Fibroblast of lung (primary cell): ENCODE results near the gene TBRG1. TPM values are rescaled to one million over a fixed set of nuclear protein-coding genes. Genes with fewer than 3 reads are reported as not detected.

Source experiments
- DNase-seq, 2 donors: peaks; one replicate each; pipeline versions ENCODE4 v3.0.0 to v3.0.0-alpha.2; 2010; ENCODE audit warnings: low read depth in 2 of 2
- H2AFZ ChIP-seq: 2 replicates; pipeline ENCODE4 v1.5.1; 2012; ENCODE audit warnings: low read length, control low read depth, inconsistent platforms
- H3K27ac ChIP-seq: 2 replicates; pipeline ENCODE4 v1.5.1; 2011; ENCODE audit warnings: low read length, control low read depth; ENCODE audit not compliant: insufficient read depth
- H3K27me3 ChIP-seq: 2 replicates; pipeline ENCODE4 v1.5.1; 2011; ENCODE audit warnings: mild to moderate bottlenecking, low read length; ENCODE audit not compliant: control insufficient read depth, insufficient read depth
- H3K36me3 ChIP-seq: 2 replicates; pipeline ENCODE4 v1.5.1; 2011; ENCODE audit warnings: low read length; ENCODE audit not compliant: control insufficient read depth, insufficient read depth
- H3K4me1 ChIP-seq: 2 replicates; pipeline ENCODE4 v1.5.1; 2011; ENCODE audit warnings: low read length; ENCODE audit not compliant: control insufficient read depth, insufficient read depth; ENCODE audit errors: extremely low read depth
- H3K4me2 ChIP-seq: 2 replicates; pipeline ENCODE4 v1.5.1; 2011; ENCODE audit warnings: low read length, control low read depth; ENCODE audit not compliant: insufficient read depth; ENCODE audit errors: extremely low read depth
- H3K4me3 ChIP-seq, 4 experiments: fragments of 200-600 bp in 1 of 4; sonication (generic) in 1 of 4; replicated peaks in 1 of 4; 2 replicates each; pipeline ENCODE4 v1.5.1; 2011 to 2016; ENCODE audit warnings: low read length in 4 of 4, low read depth in 3 of 4, mild to moderate bottlenecking in 3 of 4, control low read depth in 2 of 4, inconsistent platforms in 1 of 4, mixed read lengths in 1 of 4; ENCODE audit not compliant: insufficient read depth in 1 of 4; ENCODE audit errors: control extremely low read depth in 1 of 4
- H3K79me2 ChIP-seq: 2 replicates; pipeline ENCODE4 v1.5.1; 2012; ENCODE audit warnings: mild to moderate bottlenecking, low read length, inconsistent platforms; ENCODE audit not compliant: control insufficient read depth, insufficient read depth
- H3K9ac ChIP-seq: 2 replicates; pipeline ENCODE4 v1.5.1; 2011; ENCODE audit warnings: mild to moderate bottlenecking, low read length, control low read depth; ENCODE audit not compliant: insufficient read depth
- H3K9me3 ChIP-seq: 2 replicates; pipeline ENCODE4 v1.5.1; 2012; ENCODE audit warnings: low read depth, low read length; ENCODE audit not compliant: control insufficient read depth, insufficient read depth
- H4K20me1 ChIP-seq: 2 replicates; pipeline ENCODE4 v1.5.1; 2011; ENCODE audit warnings: low read length; ENCODE audit not compliant: control insufficient read depth, insufficient read depth; ENCODE audit errors: extremely low read depth
- EZH2 ChIP-seq: IDR thresholded peaks from 2 replicates; pipeline ENCODE4 v1.5.1; 2012; ENCODE audit warnings: low read length, control low read depth, mild to moderate bottlenecking; ENCODE audit errors: missing control alignments
- polyA plus RNA-seq, 2 donors: library from polyadenylated mRNA; depleted of rRNA in 1 of 2; stranded (reverse) in 1 of 2; unstranded in 1 of 2; fragments of >200 nt; gene quantifications; 2 replicates each; pipeline ENCODE4 v1.2.1, GENCODE V29; 2011 to 2012; ENCODE audit warnings: missing spikeins in 1 of 2
- total RNA-seq: library from RNA; depleted of rRNA; stranded (reverse); fragments of >200 nt; gene quantifications from 2 replicates; pipeline ENCODE4 v1.2.1, GENCODE V29; 2014
- TF ChIP-seq, protein P1 (sequence below), 2 donors: IDR thresholded peaks in 1 of 2; conservative IDR thresholded peaks in 1 of 2; 1 replicate in 1 of 2; 2 replicates in 1 of 2; pipeline ENCODE4 v1.5.1; 2011 to 2012; ENCODE audit warnings: low read length in 2 of 2, control low read depth in 1 of 2, inconsistent platforms in 1 of 2, low read depth in 1 of 2, mild to moderate bottlenecking in 1 of 2

Gene TBRG1
- total and polyA plus RNA-seq, 2 donors (not counting 1 experiment from before 2014, with no cell fraction given): 31.0 to 36.2 TPM

DNA sequence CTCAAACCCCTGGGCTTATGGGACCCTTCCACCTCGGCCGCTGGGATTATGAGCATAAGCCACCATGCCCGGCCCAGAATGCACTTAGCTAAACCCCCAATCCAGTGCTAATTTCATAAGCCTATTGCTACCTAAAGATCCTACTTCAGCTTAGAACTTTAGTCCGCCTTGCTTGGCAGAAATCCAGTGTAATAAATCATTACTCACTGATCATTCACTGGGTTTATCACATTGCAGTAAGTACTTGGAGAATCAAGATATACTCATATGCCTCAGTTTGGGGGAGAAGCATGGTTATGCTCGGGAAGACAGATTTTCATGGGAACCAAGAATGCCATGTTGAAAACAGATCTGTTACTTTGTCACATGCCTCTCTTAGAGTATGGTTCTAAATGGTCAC, 3.8 kb upstream of the TBRG1 start:
- no peak overlapping the region for H3K27ac ChIP-seq

DNA sequence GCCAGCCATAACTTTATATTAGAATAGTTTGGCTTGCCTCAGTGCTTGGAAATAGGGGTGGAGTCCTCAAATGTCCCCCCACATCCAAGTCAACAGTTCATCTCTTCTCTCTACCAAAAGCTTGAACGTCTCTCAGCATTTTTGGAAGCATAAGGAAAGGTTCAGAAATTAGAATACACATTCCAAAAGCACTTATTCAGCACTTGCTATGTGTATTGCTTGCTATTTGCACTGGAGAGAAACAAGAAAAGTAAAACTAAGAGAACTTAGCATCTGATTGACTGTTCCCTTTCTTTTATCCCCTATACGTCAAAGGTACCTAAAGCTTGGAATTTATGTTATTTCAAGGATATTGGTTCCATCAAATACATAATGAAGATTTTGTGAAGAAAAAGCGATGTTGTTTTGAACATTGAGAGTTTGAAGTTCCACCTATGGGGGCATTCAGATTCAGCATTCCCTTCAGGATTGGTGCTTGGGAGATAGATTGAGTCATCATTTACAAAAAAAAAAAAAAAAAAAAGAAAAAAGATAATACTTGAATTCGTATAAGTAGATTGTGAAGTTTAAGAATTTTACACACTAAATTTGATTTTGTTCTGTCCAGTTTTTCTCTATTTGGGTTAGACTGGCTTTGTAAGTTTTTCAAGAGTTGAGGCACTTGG, 1.3 kb downstream of the TBRG1 start:
- Histone ChIP-seq H3K27ac (peak overlapping the region; percentile 96), H2AFZ (no peak overlapping the region)
- peak; percentile 17 to 42 for DNase-seq

More for the DNA sequence above, 3.8 kb upstream of the TBRG1 start:
- Histone ChIP-seq H3K4me1 (no peaks in the 10 kb centered on the region), H3K27me3 (peaks cover 2% of the 10 kb centered on the region), H3K36me3 (no peaks in the 10 kb centered on the region), H3K4me2 (no peak overlapping the region), H3K9me3 (no peaks in the 10 kb centered on the region), H3K9ac (no peak overlapping the region), H4K20me1 (no peaks in the 10 kb centered on the region), H3K4me3 (no peak overlapping the region), H2AFZ (no peak overlapping the region), H3K79me2 (peaks cover 10% of the 10 kb centered on the region)
- DNase-seq: no peak
- TF ChIP-seq, protein P1, sequence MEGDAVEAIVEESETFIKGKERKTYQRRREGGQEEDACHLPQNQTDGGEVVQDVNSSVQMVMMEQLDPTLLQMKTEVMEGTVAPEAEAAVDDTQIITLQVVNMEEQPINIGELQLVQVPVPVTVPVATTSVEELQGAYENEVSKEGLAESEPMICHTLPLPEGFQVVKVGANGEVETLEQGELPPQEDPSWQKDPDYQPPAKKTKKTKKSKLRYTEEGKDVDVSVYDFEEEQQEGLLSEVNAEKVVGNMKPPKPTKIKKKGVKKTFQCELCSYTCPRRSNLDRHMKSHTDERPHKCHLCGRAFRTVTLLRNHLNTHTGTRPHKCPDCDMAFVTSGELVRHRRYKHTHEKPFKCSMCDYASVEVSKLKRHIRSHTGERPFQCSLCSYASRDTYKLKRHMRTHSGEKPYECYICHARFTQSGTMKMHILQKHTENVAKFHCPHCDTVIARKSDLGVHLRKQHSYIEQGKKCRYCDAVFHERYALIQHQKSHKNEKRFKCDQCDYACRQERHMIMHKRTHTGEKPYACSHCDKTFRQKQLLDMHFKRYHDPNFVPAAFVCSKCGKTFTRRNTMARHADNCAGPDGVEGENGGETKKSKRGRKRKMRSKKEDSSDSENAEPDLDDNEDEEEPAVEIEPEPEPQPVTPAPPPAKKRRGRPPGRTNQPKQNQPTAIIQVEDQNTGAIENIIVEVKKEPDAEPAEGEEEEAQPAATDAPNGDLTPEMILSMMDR (conservative IDR thresholded peaks at IDR 0.05 in 1 of 2, IDR thresholded peaks at IDR 0.05 in 1 of 2; ENCODE audit: low read depth in 1 of 2, low read length in 2 of 2): no peak
- TF ChIP-seq EZH2: no peak

GRCh38 chr11:124625504-124626168, 3.0 kb downstream of the TBRG1 start:
- Histone ChIP-seq H3K9ac (no peak overlapping the region), H3K36me3 (peaks cover 7% of the 10 kb centered on the region), H4K20me1 (no peaks in the 10 kb centered on the region), H3K27me3 (peaks cover 2% of the 10 kb centered on the region), H2AFZ (no peak overlapping the region), H3K4me3 (no peak overlapping the region), H3K4me2 (no peak overlapping the region), H3K79me2 (peaks cover 28% of the 10 kb centered on the region), H3K27ac (no peak overlapping the region), H3K9me3 (no peaks in the 10 kb centered on the region), H3K4me1 (no peaks in the 10 kb centered on the region)
- TF ChIP-seq, protein P1 (conservative IDR thresholded peaks at IDR 0.05 in 1 of 2, IDR thresholded peaks at IDR 0.05 in 1 of 2; ENCODE audit: low read depth in 1 of 2, low read length in 2 of 2): no peak
- TF ChIP-seq EZH2: no peak
- DNase-seq: no peak

More for the DNA sequence above, 1.3 kb downstream of the TBRG1 start:
- Histone ChIP-seq H3K36me3 (peaks cover 7% of the 10 kb centered on the region), H3K4me1 (no peaks in the 10 kb centered on the region), H3K4me2 (peak overlapping the region; percentile 98), H3K27me3 (peaks cover 2% of the 10 kb centered on the region), H3K79me2 (peaks cover 28% of the 10 kb centered on the region), H3K4me3 (peak overlapping the region; percentile 84 to 98 (median 91)), H3K9me3 (no peaks in the 10 kb centered on the region), H3K9ac (no peak overlapping the region), H4K20me1 (no peaks in the 10 kb centered on the region)
- TF ChIP-seq EZH2: no peak
